Subcutaneous abdominal adipose tissue (tissue), 5 donors: ENCODE measurements around the gene LRP1B.
"Not testable (repeated sequence)": the region's sequence is repeated elsewhere in the genome, so short reads cannot be mapped to it uniquely, and the experiment has no call there.

ENCODE experiments used
- H3K27ac ChIP-seq: one replicate; pipeline ENCODE4 v1.7.0; 2013; ENCODE audit warnings: low read depth, mild to moderate bottlenecking, inconsistent platforms, low read length, moderate library complexity
- H3K27me3 ChIP-seq, 5 donors: one replicate each; pipeline ENCODE4 v1.7.0; 2013; ENCODE audit warnings: low read length in 5 of 5, inconsistent platforms in 1 of 5; ENCODE audit not compliant: control insufficient read depth in 5 of 5, insufficient read depth in 4 of 5
- H3K36me3 ChIP-seq, 5 donors: one replicate each; pipeline ENCODE4 v1.7.0; 2013; ENCODE audit warnings: low read length in 5 of 5; ENCODE audit not compliant: control insufficient read depth in 5 of 5, insufficient read depth in 5 of 5
- H3K4me1 ChIP-seq, 5 donors: one replicate each; pipeline ENCODE4 v1.7.0; 2013; ENCODE audit warnings: low read length in 5 of 5, mild to moderate bottlenecking in 3 of 5, moderate library complexity in 1 of 5; ENCODE audit not compliant: control insufficient read depth in 5 of 5, insufficient read depth in 5 of 5
- H3K4me3 ChIP-seq, 5 donors: one replicate each; pipeline ENCODE4 v1.7.0; 2013; ENCODE audit warnings: low read length in 5 of 5, low read depth in 1 of 5
- H3K9ac ChIP-seq, 5 donors: one replicate each; pipeline ENCODE4 v1.7.0; 2013; ENCODE audit warnings: low read length in 5 of 5, mild to moderate bottlenecking in 4 of 5, moderate library complexity in 3 of 5
- H3K9me3 ChIP-seq, 5 donors: one replicate each; pipeline ENCODE4 v1.7.0; 2013; ENCODE audit warnings: low read length in 5 of 5; ENCODE audit not compliant: control insufficient read depth in 5 of 5
- donor health status: healthy.
- donor health status: healthy.
- donor health status: healthy.
- donor health status: healthy.
- donor health status: healthy.

LRP1B gene

GRCh38 chr2:140416577-140416976, 1714.2 kb downstream of the LRP1B start:
- no peak overlapping the region for H3K9ac ChIP-seq
- no peak overlapping the region for H3K4me3 ChIP-seq
- H3K36me3 ChIP-seq = no peaks in the 10 kb centered on the region
- no peaks in the 10 kb centered on the region for H3K4me1 ChIP-seq
- H3K27me3 ChIP-seq = no peaks in the 10 kb centered on the region
- no peak overlapping the region for H3K27ac ChIP-seq
- no peaks in the 10 kb centered on the region for H3K9me3 ChIP-seq

GRCh38 chr2:140415035-140415434, 1715.8 kb downstream of the LRP1B start:
- not testable (repeated sequence) for H3K4me1 ChIP-seq, H3K27me3 ChIP-seq, H3K36me3 ChIP-seq, H3K9ac ChIP-seq, H3K4me3 ChIP-seq, H3K9me3 ChIP-seq, H3K27ac ChIP-seq

- Histone ChIP-seq H3K4me1 (no peaks in the 10 kb centered on the region), H3K9ac (no peak overlapping the region), H3K36me3 (no peaks in the 10 kb centered on the region), H3K9me3 (peaks cover 0 to 3% (median 0%) of the 10 kb centered on the region in 5 donors), H3K27ac (no peak overlapping the region), H3K4me3 (no peak overlapping the region), H3K27me3 (no peaks in the 10 kb centered on the region)
Observed at GRCh38 chr2:140410695-140411094, 1720.1 kb downstream of the LRP1B start.

GRCh38 chr2:140401056-140401455, 1729.8 kb downstream of the LRP1B start:
- Histone ChIP-seq H3K36me3 (no peaks in the 10 kb centered on the region), H3K4me1 (no peaks in the 10 kb centered on the region)

GRCh38 chr2:140392824-140393223, 1738.0 kb downstream of the LRP1B start:
- no peaks in the 10 kb centered on the region for H3K9me3 ChIP-seq
- no peak overlapping the region for H3K27ac ChIP-seq
- no peaks in the 10 kb centered on the region for H3K27me3 ChIP-seq
- H3K36me3 ChIP-seq = no peaks in the 10 kb centered on the region
- no peak overlapping the region for H3K4me3 ChIP-seq
- no peaks in the 10 kb centered on the region for H3K4me1 ChIP-seq
- no peak overlapping the region for H3K9ac ChIP-seq

More at GRCh38 chr2:140401056-140401455, 1729.8 kb downstream of the LRP1B start:
- Histone ChIP-seq H3K27ac (no peak overlapping the region), H3K9ac (no peak overlapping the region), H3K4me3 (no peak overlapping the region), H3K9me3 (peaks cover 4 to 26% (median 11%) of the 10 kb centered on the region in 5 donors), H3K27me3 (no peaks in the 10 kb centered on the region)

- Histone ChIP-seq H3K4me1 (peaks cover 0 to 4% (median 0%) of the 10 kb centered on the region in 5 donors), H3K27me3 (no peaks in the 10 kb centered on the region), H3K9ac (no peak overlapping the region), H3K9me3 (no peaks in the 10 kb centered on the region), H3K4me3 (no peak overlapping the region), H3K36me3 (no peaks in the 10 kb centered on the region), H3K27ac (no peak overlapping the region)
Observed at GRCh38 chr2:140384946-140385345, 1745.9 kb downstream of the LRP1B start.

GRCh38 chr2:140383781-140384180, 1747.0 kb downstream of the LRP1B start:
- no peaks in the 10 kb centered on the region for H3K27me3 ChIP-seq
- H3K36me3 ChIP-seq = no peaks in the 10 kb centered on the region
- H3K4me1 ChIP-seq = peaks cover 0 to 4% (median 0%) of the 10 kb centered on the region in 5 donors
- H3K9ac ChIP-seq = no peak overlapping the region
- no peaks in the 10 kb centered on the region for H3K9me3 ChIP-seq
- no peak overlapping the region for H3K4me3 ChIP-seq
- no peak overlapping the region for H3K27ac ChIP-seq

- H3K9ac ChIP-seq = no peak overlapping the region
- H3K4me3 ChIP-seq = no peak overlapping the region
- no peak overlapping the region for H3K27ac ChIP-seq
- no peaks in the 10 kb centered on the region for H3K36me3 ChIP-seq
- H3K4me1 ChIP-seq = no peaks in the 10 kb centered on the region
- H3K27me3 ChIP-seq = no peaks in the 10 kb centered on the region
- no peaks in the 10 kb centered on the region for H3K9me3 ChIP-seq
Observed at GRCh38 chr2:140376686-140377085, 1754.1 kb downstream of the LRP1B start.

GRCh38 chr2:140363131-140363530, 1767.7 kb downstream of the LRP1B start:
- no peak overlapping the region for H3K27ac ChIP-seq
- H3K4me1 ChIP-seq = no peaks in the 10 kb centered on the region
- H3K9me3 ChIP-seq = no peaks in the 10 kb centered on the region
- no peaks in the 10 kb centered on the region for H3K36me3 ChIP-seq
- H3K27me3 ChIP-seq = no peaks in the 10 kb centered on the region
- H3K9ac ChIP-seq = no peak overlapping the region
- H3K4me3 ChIP-seq = no peak overlapping the region

GRCh38 chr2:140362361-140362760, 1768.5 kb downstream of the LRP1B start:
- no peaks in the 10 kb centered on the region for H3K4me1 ChIP-seq
- H3K9ac ChIP-seq = no peak overlapping the region
- H3K27ac ChIP-seq = no peak overlapping the region
- H3K36me3 ChIP-seq = no peaks in the 10 kb centered on the region
- H3K27me3 ChIP-seq = no peaks in the 10 kb centered on the region
- H3K9me3 ChIP-seq = no peaks in the 10 kb centered on the region
- H3K4me3 ChIP-seq = no peak overlapping the region
